GM13976 (cell line): Measurements from ENCODE around the gene CTTNBP2.

Experiments used
- DNase-seq: peaks from one replicate; pipeline ENCODE4 v3.0.0; 2012; ENCODE audit warnings: low spot score
- CTCF ChIP-seq: IDR thresholded peaks from 2 replicates; pipeline ENCODE4 v1.5.1; 2012; ENCODE audit warnings: borderline replicate concordance, mild to moderate bottlenecking; ENCODE audit not compliant: insufficient read depth; ENCODE audit errors: extremely low read depth, missing control alignments, control extremely low read depth
- in situ Hi-C: fragments of 300-500 bp; cut with MboI; formaldehyde crosslinking; loops from one replicate; pipeline ENCODE4 v1.12.0; 2022; ENCODE audit warnings: low sequenced_read_pairs, mixed read lengths, inconsistent platforms; ENCODE audit not compliant: unreplicated experiment

The CTTNBP2 gene

GRCh38 chr7:117755136-117755535, 118.1 kb downstream of the CTTNBP2 start:
- in situ Hi-C loops = no loop called here
- TF ChIP-seq CTCF = no peak
- no peak for DNase-seq

- no peak for TF ChIP-seq CTCF
- DNase-seq = no peak
- in situ Hi-C loops = no loop called here
Measured at GRCh38 chr7:117751775-117752174, 121.5 kb downstream of the CTTNBP2 start.

GRCh38 chr7:117750612-117751563, 122.4 kb downstream of the CTTNBP2 start:
- in situ Hi-C loops = no loop called here
- peak; percentile 42 for TF ChIP-seq CTCF
- no peak for DNase-seq

- DNase-seq = no peak
- no peak for TF ChIP-seq CTCF
- in situ Hi-C loops = no loop called here
Measured at GRCh38 chr7:117741962-117742361, 131.3 kb downstream of the CTTNBP2 start.

- no peak for DNase-seq
Measured at GRCh38 chr7:117739085-117739484, 134.2 kb downstream of the CTTNBP2 start.

GRCh38 chr7:117737926-117738325, 135.3 kb downstream of the CTTNBP2 start:
- DNase-seq = no peak
- in situ Hi-C loops = no loop called here
- TF ChIP-seq CTCF = no peak

More at GRCh38 chr7:117739085-117739484, 134.2 kb downstream of the CTTNBP2 start:
- in situ Hi-C loops = no loop called here
- no peak for TF ChIP-seq CTCF
